GM23248 (cell line): ENCODE data around the gene TREML4.

Experiments
- EZH2 ChIP-seq: fragments of 200-600 bp; sonication (generic); IDR thresholded peaks from 2 replicates; pipeline ENCODE4 v1.6.1; 2018; ENCODE audit warnings: antibody characterized with exemption, mild to moderate bottlenecking; ENCODE audit not compliant: insufficient read depth, poor library complexity, severe bottlenecking
- EZH2phosphoT487 ChIP-seq: fragments of 200-600 bp; sonication (generic); IDR thresholded peaks from 2 replicates; pipeline ENCODE4 v1.6.1; 2018; ENCODE audit warnings: antibody characterized with exemption, moderate library complexity, mild to moderate bottlenecking, low read depth; ENCODE audit not compliant: insufficient read depth

GRCh38 chr6:41186031-41186562, 42.1 kb upstream of the TREML4 start:
- TF ChIP-seq EZH2: no peak
- TF ChIP-seq EZH2phosphoT487: no peak
